Endothelial cell of coronary artery (primary cell): ENCODE results near the gene GPR89A. TPM values are rescaled to one million over a fixed set of nuclear protein-coding genes. Genes with fewer than 3 reads are reported as not detected.

Experiments used
- total RNA-seq: library from RNA; depleted of rRNA; stranded (reverse); fragments of >200 nt; gene quantifications from 2 replicates; pipeline ENCODE4 v1.2.3, GENCODE V29; 2014

Gene GPR89A
- 22.7 and 23.0 TPM in 2 replicates for total RNA-seq

DNA sequence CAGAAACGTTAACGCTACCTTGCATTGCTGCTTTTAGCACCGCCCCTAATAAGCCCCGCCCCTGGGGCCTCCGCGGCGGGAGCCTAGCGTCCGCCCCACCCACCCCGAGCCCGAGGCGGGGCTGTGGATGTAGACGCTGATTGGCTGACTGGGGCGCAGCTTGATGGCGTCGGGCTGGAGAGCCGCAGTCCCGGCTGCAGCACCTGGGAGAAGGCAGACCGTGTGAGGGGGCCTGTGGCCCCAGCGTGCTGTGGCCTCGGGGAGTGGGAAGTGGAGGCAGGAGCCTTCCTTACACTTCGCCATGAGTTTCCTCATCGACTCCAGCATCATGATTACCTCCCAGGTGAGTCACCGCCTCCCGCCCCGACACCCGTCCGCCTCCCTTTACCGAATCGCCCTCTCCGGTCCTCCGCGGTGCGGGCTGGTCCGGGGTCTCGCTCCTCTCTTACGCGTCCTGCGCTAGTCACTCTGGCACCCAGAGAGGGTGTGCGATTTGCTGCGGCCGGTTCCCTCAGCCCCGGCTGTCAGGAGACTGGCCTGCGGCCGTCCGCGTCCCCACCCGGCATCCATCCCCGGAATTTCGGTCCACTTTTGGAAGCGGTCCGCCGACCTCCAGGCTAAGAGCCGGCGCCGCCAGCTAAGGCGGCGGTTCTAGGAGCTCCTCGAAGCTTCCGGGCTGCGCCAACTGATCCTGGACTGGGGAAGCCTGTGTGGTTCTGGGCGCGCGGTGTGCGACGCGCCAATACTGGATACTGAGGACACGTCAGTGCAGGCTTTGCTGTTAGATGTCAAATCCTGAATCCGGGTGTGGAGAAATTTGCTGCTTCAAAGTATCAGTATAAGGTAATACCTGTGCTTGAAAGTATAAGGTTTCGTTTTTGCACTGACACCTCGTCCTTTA, at the start of gene GPR89A:
GPR89A (plus strand) TSS at position 156 of the 901 bp plus-strand sequence; CDS start at position 302, 146 bp downstream.

GRCh38 chr1:145707183-145707867, 99.5 kb downstream of the GPR89A start, which contains the start of gene PDZK1:
TSS of gene PDZK1 (minus strand) at chr1:145707368. CDS start at chr1:145688021, 19,347 bp downstream.

GRCh38 chr1:145719230-145720079, 111.7 kb downstream of the GPR89A start, which contains the start of gene CD160:
TSS of gene CD160 (plus strand) at chr1:145719499. CDS start at chr1:145728328, 8,829 bp downstream.

Other genes starting within 250 kb of the GPR89A start
- 2.6 and 3.7 TPM in 2 replicates for gene NBPF20, start 182.4 kb upstream of the GPR89A start, total RNA-seq
- 0.09 and 0.19 TPM in 2 replicates for gene PDZK1, start 99.4 kb downstream of the GPR89A start, total RNA-seq
- not detected in 2 replicates for gene CD160, start 111.5 kb downstream of the GPR89A start, total RNA-seq
- gene RNF115, start 216.1 kb downstream of the GPR89A start, total RNA-seq, result 12.8 and 13.4 TPM in 2 replicates
- 26.2 and 27.8 TPM in 2 replicates for gene POLR3C, start 216.2 kb downstream of the GPR89A start, total RNA-seq
- 1.2 and 2.0 TPM in 2 replicates for gene NUDT17, start 237.6 kb downstream of the GPR89A start, total RNA-seq